HG02884 (cell line): ENCODE results near the gene RSBN1L.
"Not testable (repeated sequence)": the region's sequence is repeated elsewhere in the genome, so short reads cannot be mapped to it uniquely, and the experiment has no call there.

Experiments
- ATAC-seq: cut with Tn5 transposase; IDR thresholded peaks from one replicate; pipeline ENCODE4 v1.9.1; 2021; ENCODE audit warnings: mild to moderate bottlenecking, moderate library complexity; ENCODE audit not compliant: unreplicated experiment

The RSBN1L gene

GRCh38 chr7:77696057-77696642 is at the start of gene RSBN1L:
Gene RSBN1L (plus strand): TSS chr7:77696459. CDS start chr7:77696470, 11 bp downstream.
- ATAC-seq = peak; percentile 91

DNA sequence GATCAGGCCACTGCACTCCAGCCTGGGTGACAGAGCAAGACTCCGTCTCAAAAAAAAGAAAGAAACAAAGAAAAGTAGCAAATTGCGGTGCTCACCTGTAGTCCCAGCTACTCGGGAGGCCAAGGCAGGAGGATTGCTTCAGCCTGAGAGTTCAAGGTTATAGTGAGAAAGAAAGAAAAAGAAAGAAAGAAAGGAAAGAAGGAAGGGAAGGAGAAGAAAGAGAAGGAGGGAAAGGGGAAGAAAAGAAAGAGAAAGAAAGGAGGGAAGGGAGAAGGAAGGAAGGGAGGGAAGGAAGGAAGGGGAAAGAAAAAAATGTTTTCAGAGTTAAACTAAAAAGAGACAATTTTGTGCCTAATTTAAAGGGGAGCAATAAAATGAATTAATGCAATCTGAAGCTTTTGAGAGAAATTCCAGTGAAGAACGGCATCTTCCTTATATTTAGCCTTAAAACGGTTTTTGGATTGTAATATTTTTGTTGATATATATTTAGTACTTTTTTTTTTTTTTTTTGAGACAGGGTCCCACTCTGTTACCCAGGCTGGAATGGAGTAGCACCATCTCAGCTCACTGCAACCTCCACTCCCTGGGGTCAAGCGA is 47.4 kb upstream of the RSBN1L start:
- ATAC-seq = no peak

GRCh38 chr7:77649716-77650349 is 46.4 kb upstream of the RSBN1L start:
- ATAC-seq = no peak

DNA sequence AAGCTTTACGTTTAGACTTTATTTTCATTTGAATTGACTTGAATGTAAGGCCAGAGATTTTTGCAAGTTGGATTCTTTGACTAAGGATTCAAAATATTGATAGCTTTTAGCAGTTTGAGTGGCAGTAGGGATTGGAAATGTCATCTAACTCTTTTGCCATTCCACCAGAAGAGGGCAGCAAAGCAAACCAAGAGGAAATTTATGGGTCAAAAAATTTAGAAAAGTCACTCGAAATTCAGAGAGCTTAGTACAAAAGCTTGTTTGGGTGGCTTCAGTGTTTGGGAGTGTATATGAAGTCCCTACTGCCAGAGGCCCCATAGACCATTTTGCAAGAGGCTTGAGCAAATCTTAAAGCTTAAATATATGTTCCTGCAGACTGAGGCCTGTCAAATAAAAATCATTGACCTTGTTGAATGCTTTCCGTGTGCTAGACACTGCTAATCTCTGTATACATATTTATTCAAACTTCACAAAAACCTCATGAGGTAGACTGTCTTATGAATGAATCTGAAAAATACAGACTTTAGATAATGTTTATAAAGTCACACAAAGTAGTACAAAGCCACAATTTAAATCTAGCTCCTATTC is 44.6 kb upstream of the RSBN1L start:
- ATAC-seq = no peak

- not testable (repeated sequence) for ATAC-seq
Measured at GRCh38 chr7:77652826-77653225, 43.4 kb upstream of the RSBN1L start.

- ATAC-seq = no peak
Measured at GRCh38 chr7:77653572-77653971, 42.7 kb upstream of the RSBN1L start.

GRCh38 chr7:77655356-77655755 is 40.9 kb upstream of the RSBN1L start:
- ATAC-seq = no peak

DNA sequence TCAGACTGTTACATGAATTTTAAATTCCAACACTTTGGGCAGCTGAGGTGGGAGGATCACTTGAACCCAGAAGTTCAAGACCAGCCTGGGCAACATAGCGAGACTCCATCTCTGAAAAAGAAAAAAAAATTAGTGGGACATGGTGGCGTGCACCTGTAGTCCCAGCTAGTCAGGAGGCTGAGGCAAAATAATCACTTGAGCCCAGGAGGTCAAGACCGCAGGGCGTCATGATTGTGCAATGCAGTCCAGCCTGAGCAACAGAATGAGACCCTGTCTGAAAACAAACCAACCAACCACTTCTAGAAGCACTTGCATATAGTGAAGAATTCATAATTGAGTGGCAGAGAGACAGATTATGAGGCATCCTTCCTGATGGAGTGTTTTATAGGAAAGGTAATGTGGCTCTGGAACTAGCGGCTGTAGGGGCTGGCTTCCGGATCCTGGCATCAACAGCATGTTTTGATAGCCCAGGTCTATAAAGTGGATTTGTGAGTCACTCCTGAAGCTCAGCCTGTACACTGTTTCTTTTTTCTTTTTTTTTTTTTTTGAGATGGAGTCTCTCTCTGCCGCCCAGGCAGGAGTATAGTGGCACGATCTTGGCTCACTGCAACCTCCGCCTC is 40.3 kb upstream of the RSBN1L start:
- no peak for ATAC-seq

DNA sequence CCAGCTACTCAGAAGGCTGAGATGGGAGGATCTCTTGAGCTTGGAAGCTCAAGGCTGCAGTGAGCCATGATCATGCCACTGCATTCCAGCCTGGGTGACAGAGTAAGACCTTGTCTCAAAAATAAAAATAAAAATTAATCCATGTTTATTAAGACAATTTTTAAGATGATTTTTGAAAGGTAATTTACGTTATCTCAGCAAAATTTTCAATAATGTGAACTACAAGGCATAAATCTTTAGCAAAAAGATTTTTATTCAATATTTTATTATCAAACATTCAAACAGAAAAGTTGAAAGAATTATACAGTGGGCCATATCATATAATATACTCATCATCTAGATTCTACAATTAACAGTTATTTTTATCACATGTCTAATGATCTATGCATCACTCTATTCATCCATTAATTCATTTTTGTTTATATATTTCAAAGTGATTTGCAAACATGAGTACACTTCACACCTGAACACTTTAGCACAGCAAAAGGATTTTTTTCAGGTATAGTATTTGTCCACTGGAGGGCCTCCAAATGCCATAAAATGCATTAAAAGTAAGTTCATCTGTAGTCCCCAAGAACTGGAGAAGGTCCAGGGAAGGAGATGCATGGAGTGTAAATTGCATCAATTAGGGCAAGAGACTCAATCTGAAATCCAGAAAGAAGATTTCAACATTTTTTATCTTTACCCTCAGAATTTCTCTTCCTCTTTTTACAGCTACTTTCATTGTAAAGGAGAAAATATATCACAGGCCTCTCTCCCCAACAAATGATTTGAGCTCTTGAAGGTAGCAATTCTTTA is 38.6 kb upstream of the RSBN1L start:
- ATAC-seq = peak; percentile 54

DNA sequence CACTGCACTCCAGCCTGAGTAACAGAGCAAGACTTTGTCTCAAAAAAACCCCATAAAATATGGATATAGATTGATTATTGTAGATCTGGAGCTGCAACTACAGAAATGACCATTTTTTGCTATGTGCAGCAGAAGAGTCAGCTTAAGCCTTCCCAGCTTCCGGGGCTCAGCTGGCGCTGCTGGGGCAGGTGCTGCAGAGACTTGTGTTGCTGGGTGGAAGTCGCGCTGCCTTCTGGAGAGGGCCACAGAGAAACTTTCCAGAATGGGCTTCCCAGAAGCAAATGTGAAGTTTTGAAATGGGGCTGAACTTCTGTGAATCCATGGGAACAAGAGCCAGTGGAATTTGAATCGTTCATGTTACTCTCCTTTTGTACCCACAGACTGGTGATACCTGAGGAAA is 37.3 kb upstream of the RSBN1L start:
- ATAC-seq = no peak

GRCh38 chr7:77661816-77662215 is 34.4 kb upstream of the RSBN1L start:
- no peak for ATAC-seq

- ATAC-seq = no peak
Measured at GRCh38 chr7:77662869-77663268, 33.4 kb upstream of the RSBN1L start.

- no peak for ATAC-seq
Measured at GRCh38 chr7:77664715-77665114, 31.5 kb upstream of the RSBN1L start.

- ATAC-seq = no peak
Measured at GRCh38 chr7:77665161-77665560, 31.1 kb upstream of the RSBN1L start.

GRCh38 chr7:77667459-77668086 is 28.7 kb upstream of the RSBN1L start:
- no peak for ATAC-seq

GRCh38 chr7:77674878-77675277 is 21.4 kb upstream of the RSBN1L start:
- ATAC-seq = peak; percentile 91

DNA sequence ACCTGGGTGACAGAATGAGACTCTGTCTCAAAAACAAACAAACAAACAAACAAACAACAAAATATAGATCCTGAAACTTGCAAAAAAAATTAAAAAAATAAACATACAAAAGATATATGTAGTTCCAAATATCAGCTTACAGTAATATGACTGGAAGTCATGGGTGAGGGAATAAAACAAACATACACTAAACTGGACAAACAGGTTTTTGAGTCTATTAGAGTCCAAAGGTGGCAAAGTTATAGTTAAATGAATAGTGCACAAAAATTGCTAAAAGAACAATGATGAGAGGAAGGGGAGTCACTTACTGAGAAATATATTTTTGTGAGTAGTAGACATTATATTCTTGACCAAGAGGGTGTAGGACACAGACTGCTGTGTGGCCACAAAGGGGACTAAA is 16.7 kb upstream of the RSBN1L start:
- ATAC-seq = no peak

- no peak for ATAC-seq
Measured at GRCh38 chr7:77680266-77680665, 16.0 kb upstream of the RSBN1L start.

DNA sequence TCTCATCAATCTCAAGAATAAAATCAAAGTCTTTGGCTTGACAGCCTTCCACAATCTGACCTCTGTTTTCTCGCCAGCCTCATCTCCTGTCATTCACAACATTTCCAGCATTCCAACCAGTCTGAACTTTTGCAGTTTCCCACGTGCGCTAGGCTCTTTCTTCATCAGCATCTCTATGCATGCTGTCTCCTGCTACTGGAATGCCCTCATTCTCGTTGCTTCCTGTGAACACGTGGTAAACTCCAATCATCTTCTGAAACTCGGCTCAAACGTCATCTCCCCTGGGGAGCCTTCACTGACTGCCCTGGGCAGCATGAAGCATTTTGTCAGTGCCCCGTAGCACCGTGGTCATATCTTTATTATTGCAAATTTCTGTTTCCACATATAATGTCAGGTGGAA is 12.2 kb upstream of the RSBN1L start:
- ATAC-seq = no peak

- no peak for ATAC-seq
Measured at GRCh38 chr7:77685233-77685632, 11.0 kb upstream of the RSBN1L start.
